Vagina (tissue), 2 donors: Measurements from ENCODE around the gene AFAP1L1.

Experiments used
- POLR2A ChIP-seq, 2 donors: fragments of 450-650 bp; IDR thresholded peaks; one replicate each; pipeline ENCODE4 v1.6.1; 2017; ENCODE audit warnings: antibody characterized with exemption in 2 of 2, mild to moderate bottlenecking in 2 of 2, moderate library complexity in 2 of 2
- POLR2AphosphoS5 ChIP-seq, 2 donors: sonication (generic); formaldehyde crosslinking; IDR thresholded peaks; one replicate each; pipeline ENCODE4 v1.9.0; 2017; ENCODE audit warnings: antibody characterized with exemption in 2 of 2, mild to moderate bottlenecking in 2 of 2, low read depth in 1 of 2; ENCODE audit not compliant: insufficient read depth in 1 of 2
- TF ChIP-seq, protein P1 (sequence below), 3 experiments: fragments of 450-650 bp in 2 of 3; fragments of 200-600 bp in 1 of 3; sonication (generic) in 1 of 3; IDR thresholded peaks; one replicate each; pipeline ENCODE4 v1.5.1; 2017 to 2019; ENCODE audit warnings: antibody characterized with exemption in 3 of 3, mild to moderate bottlenecking in 2 of 3, moderate library complexity in 2 of 3

GRCh38 chr5:149379177-149379761, 107.6 kb downstream of the AFAP1L1 start, which contains the start of gene IL17B:
- TF ChIP-seq, protein P1, sequence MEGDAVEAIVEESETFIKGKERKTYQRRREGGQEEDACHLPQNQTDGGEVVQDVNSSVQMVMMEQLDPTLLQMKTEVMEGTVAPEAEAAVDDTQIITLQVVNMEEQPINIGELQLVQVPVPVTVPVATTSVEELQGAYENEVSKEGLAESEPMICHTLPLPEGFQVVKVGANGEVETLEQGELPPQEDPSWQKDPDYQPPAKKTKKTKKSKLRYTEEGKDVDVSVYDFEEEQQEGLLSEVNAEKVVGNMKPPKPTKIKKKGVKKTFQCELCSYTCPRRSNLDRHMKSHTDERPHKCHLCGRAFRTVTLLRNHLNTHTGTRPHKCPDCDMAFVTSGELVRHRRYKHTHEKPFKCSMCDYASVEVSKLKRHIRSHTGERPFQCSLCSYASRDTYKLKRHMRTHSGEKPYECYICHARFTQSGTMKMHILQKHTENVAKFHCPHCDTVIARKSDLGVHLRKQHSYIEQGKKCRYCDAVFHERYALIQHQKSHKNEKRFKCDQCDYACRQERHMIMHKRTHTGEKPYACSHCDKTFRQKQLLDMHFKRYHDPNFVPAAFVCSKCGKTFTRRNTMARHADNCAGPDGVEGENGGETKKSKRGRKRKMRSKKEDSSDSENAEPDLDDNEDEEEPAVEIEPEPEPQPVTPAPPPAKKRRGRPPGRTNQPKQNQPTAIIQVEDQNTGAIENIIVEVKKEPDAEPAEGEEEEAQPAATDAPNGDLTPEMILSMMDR (IDR thresholded peaks at IDR 0.05): no peak
- TF ChIP-seq POLR2AphosphoS5 (IDR thresholded peaks at IDR 0.05; ENCODE audit: insufficient read depth in 1 of 2, low read depth in 1 of 2) (no peak), POLR2A (IDR thresholded peaks at IDR 0.05) (no peak)
